Osteocyte (in vitro differentiated cells): ENCODE measurements around the gene TDRD12. TPM values are rescaled to one million over a fixed set of nuclear protein-coding genes. Genes with fewer than 3 reads are reported as not detected.
"Not testable (repeated sequence)": the region's sequence is repeated elsewhere in the genome, so short reads cannot be mapped to it uniquely, and the experiment has no call there.

Source experiments
- DNase-seq: peaks from one replicate; pipeline ENCODE4 v3.0.0; 2021; ENCODE audit warnings: mixed read lengths; ENCODE audit not compliant: unreplicated experiment; ENCODE audit errors: extremely low spot score
- H3K27ac Mint-ChIP-seq: one replicate; pipeline ENCODE4 v1.8.0; 2021; ENCODE audit warnings: mild to moderate bottlenecking, mixed read lengths; ENCODE audit not compliant: unreplicated experiment
- H3K27me3 Mint-ChIP-seq: one replicate; pipeline ENCODE4 v1.8.0; 2021; ENCODE audit warnings: mixed read lengths; ENCODE audit not compliant: unreplicated experiment
- H3K36me3 Mint-ChIP-seq: one replicate; pipeline ENCODE4 v1.8.0; 2021; ENCODE audit warnings: mixed read lengths; ENCODE audit not compliant: unreplicated experiment
- H3K4me1 Mint-ChIP-seq: one replicate; pipeline ENCODE4 v1.8.0; 2021; ENCODE audit warnings: mixed read lengths; ENCODE audit not compliant: unreplicated experiment
- H3K4me3 Mint-ChIP-seq: one replicate; pipeline ENCODE4 v1.8.0; 2021; ENCODE audit warnings: mild to moderate bottlenecking, moderate library complexity, mixed read lengths; ENCODE audit not compliant: unreplicated experiment
- H3K9me3 Mint-ChIP-seq: one replicate; pipeline ENCODE4 v1.8.0; 2021; ENCODE audit warnings: mixed read lengths; ENCODE audit not compliant: unreplicated experiment
- total RNA-seq: library from RNA; stranded (reverse); gene quantifications from 2 replicates; pipeline ENCODE4 v1.2.1, GENCODE V29; 2021
- TF ChIP-seq, protein P1 (sequence below): fragments of 200-600 bp; sonication (generic); IDR thresholded peaks from 2 replicates; pipeline ENCODE4 v1.5.0; 2021; ENCODE audit warnings: antibody characterized with exemption, mild to moderate bottlenecking, moderate library complexity

TDRD12 gene
- total RNA-seq, 1 donor from 2014 or later: 0.11 TPM

DNA sequence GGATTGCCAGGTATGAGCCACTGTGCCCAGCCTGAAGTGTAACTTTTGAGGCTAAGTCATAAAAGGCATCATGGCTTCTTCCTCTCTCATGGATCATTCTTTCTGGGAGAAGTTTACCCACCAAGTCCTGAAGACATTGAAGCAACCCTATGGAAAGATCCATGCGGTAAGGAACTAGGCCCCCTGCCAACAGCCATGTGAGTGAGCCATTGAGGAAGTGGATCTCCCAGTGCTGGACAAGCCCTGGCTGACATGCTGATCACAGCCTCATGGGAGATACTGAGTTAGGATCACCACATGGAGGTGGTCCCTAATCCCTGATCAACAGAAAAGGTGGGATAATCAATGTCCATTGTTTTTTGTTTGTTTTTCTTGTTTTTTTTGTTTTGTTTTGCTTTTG lies 31.3 kb upstream of the TDRD12 start:
- no peak overlapping the region for H3K4me3 Mint-ChIP-seq
- H3K27ac Mint-ChIP-seq: no peak overlapping the region
- H3K27me3 Mint-ChIP-seq: no peaks in the 10 kb centered on the region
- DNase-seq: no peak
- TF ChIP-seq, protein P1, sequence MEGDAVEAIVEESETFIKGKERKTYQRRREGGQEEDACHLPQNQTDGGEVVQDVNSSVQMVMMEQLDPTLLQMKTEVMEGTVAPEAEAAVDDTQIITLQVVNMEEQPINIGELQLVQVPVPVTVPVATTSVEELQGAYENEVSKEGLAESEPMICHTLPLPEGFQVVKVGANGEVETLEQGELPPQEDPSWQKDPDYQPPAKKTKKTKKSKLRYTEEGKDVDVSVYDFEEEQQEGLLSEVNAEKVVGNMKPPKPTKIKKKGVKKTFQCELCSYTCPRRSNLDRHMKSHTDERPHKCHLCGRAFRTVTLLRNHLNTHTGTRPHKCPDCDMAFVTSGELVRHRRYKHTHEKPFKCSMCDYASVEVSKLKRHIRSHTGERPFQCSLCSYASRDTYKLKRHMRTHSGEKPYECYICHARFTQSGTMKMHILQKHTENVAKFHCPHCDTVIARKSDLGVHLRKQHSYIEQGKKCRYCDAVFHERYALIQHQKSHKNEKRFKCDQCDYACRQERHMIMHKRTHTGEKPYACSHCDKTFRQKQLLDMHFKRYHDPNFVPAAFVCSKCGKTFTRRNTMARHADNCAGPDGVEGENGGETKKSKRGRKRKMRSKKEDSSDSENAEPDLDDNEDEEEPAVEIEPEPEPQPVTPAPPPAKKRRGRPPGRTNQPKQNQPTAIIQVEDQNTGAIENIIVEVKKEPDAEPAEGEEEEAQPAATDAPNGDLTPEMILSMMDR: no peak
- H3K4me1 Mint-ChIP-seq: peaks cover 14% of the 10 kb centered on the region
- peaks cover 2% of the 10 kb centered on the region for H3K36me3 Mint-ChIP-seq
- H3K9me3 Mint-ChIP-seq: no peaks in the 10 kb centered on the region

DNA sequence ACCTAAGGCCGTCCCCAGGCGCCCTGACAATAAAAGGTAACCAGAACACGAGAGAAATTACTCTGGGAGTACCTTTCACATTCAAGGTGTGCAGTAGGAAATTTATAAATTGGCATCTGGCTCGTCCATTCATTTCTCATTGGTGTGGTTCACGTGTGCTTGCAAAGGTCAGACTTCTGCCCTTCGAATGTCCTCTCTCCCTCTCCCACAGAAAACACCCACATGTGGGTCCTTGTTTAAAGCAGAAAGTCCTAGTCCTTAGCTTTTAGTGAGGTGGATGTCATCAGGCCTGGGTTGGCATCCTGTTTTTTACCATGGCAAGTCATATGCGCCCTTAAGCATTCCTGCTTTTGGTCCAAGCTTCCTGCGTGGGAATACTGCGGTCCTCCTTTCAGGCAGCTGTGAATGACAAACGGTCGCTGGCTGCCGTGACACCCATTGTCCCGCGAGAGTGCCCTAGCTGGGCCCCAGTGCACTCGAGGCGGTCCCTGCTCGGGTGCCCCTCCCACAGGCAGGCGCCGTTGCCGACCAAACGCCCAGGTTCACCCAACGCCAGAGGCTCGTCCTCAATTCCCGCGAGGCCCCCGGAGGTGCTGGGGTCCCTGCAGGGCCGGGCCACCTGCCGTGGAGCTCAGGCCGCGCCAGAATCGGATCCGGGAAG lies 28.1 kb upstream of the TDRD12 start, which contains the start of gene NUDT19:
Gene NUDT19, plus strand, starts transcription at position 531 of the 661 bp plus-strand sequence. CDS start 140 bp downstream, outside the sequence.
- peak within 1 kb of the TSS; percentile 77 for H3K4me3 Mint-ChIP-seq
- no peaks in the 10 kb centered on the region for H3K27me3 Mint-ChIP-seq
- DNase-seq: peak; percentile 92
- H3K27ac Mint-ChIP-seq: peak within 1 kb of the TSS; percentile 77
- H3K36me3 Mint-ChIP-seq: peaks cover 3% of the 10 kb centered on the region
- TF ChIP-seq, protein P1: no peak
- H3K9me3 Mint-ChIP-seq: no peaks in the 10 kb centered on the region
- H3K4me1 Mint-ChIP-seq: peaks cover 33% of the 10 kb centered on the region

GRCh38 chr19:32691952-32692726 lies 27.4 kb upstream of the TDRD12 start:
- H3K9me3 Mint-ChIP-seq: no peaks in the 10 kb centered on the region
- peak overlapping the region; percentile 76 for H3K27ac Mint-ChIP-seq
- no peaks in the 10 kb centered on the region for H3K27me3 Mint-ChIP-seq
- peaks cover 33% of the 10 kb centered on the region for H3K4me1 Mint-ChIP-seq
- peaks cover 3% of the 10 kb centered on the region for H3K36me3 Mint-ChIP-seq
- DNase-seq: no peak
- TF ChIP-seq, protein P1: no peak
- peak overlapping the region; percentile 77 for H3K4me3 Mint-ChIP-seq

GRCh38 chr19:32692727-32693061 lies 26.9 kb upstream of the TDRD12 start:
- DNase-seq: no peak
- Mint-ChIP-seq H3K27ac (peak overlapping the region; percentile 76), H3K9me3 (no peaks in the 10 kb centered on the region), H3K4me1 (peaks cover 33% of the 10 kb centered on the region), H3K27me3 (no peaks in the 10 kb centered on the region), H3K4me3 (peak overlapping the region; percentile 77), H3K36me3 (peaks cover 4% of the 10 kb centered on the region)
- TF ChIP-seq, protein P1: no peak

DNA sequence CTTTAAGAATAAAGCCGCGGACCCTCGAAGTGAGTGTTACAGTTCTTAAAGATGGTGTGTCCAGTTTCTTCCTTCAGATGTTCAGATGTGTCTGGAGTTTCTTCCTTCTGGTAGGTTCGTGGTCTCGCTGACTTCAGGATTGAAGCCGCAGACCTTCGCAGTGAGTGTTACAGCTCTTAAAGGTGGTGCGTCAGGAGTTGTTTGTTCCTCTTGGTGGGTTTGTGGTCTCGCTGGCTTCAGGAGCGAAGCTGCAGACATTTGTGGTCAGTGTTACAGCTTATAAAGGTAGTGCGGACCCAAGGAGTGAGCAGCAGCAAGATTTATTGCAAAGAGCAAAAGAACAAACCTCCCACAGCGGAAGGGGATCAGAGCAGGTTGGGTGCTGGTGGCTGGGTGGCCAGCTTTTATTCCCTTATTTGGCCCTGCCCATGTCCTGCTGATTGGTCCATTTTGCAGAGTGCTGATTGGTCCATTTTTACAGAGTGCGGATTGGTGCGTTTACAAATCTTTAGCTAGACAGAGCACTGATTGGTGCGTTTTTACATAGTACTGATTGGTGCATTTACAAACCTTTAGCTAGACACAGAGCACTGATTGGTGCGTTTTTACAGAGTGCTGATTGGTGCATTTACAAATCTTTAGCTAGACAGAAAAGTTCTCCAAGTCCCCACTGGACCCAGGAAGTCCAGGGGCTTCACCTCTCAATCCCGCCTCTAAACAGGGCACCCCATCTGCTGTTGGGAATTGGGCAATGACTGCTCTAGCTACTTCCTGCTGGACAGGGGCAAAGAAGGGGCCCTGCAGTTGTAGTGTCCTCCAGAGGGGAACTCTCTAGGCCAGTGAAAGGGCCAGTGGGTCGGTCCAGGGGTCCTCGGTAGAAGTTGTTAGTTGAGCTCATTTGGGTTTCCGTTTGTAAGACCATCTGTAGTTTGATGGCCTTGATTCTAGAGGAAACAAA lies 26.1 kb upstream of the TDRD12 start:
- not testable (repeated sequence) for H3K36me3 Mint-ChIP-seq, DNase-seq, H3K27me3 Mint-ChIP-seq, H3K9me3 Mint-ChIP-seq
- Mint-ChIP-seq H3K4me3 (peak overlapping the region; percentile 77), H3K4me1 (peaks cover 33% of the 10 kb centered on the region), H3K27ac (peak overlapping the region; percentile 76)

DNA sequence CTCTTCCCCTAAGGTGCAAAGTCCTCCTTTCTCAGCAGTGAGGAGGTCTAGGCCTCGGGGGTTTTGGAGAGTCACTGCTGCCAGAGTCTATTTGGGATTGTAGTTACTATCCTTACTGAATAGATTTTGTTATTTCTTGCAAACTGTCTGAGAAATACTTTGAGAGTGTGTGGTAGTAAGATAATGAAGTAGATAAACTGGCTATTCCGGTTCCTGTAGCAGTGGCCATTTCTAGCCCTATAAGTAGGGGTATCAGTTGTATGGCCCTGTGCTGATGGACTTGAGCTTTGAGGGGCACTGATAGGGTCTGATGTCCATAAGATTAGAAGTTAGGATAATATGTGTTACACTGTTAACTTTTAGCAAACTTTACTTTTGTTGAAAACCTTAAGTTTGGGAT lies 25.3 kb upstream of the TDRD12 start:
- H3K4me1 Mint-ChIP-seq: peaks cover 33% of the 10 kb centered on the region
- not testable (repeated sequence) for DNase-seq, H3K27me3 Mint-ChIP-seq, H3K9me3 Mint-ChIP-seq, H3K27ac Mint-ChIP-seq
- H3K36me3 Mint-ChIP-seq: peaks cover 12% of the 10 kb centered on the region
- H3K4me3 Mint-ChIP-seq: peak overlapping the region; percentile 58

GRCh38 chr19:32694851-32695250 lies 24.7 kb upstream of the TDRD12 start:
- H3K4me1 Mint-ChIP-seq: peaks cover 33% of the 10 kb centered on the region
- not testable (repeated sequence) for H3K9me3 Mint-ChIP-seq, H3K4me3 Mint-ChIP-seq, DNase-seq, H3K27ac Mint-ChIP-seq, H3K27me3 Mint-ChIP-seq
- peaks cover 12% of the 10 kb centered on the region for H3K36me3 Mint-ChIP-seq
